Upper lobe of left lung (tissue), 4 donors: Measurements from ENCODE around the gene JRKL.

ENCODE experiments used
- CTCF ChIP-seq, 6 experiments: fragments of 450-650 bp in 4 of 6; fragments of 200-600 bp in 2 of 6; sonication (generic) in 2 of 6; IDR thresholded peaks; one replicate each; pipeline ENCODE4 v1.5.1; 2016 to 2019; ENCODE audit warnings: antibody characterized with exemption in 6 of 6
- POLR2A ChIP-seq, 4 donors: fragments of 450-650 bp; IDR thresholded peaks; one replicate each; pipeline ENCODE4 v1.5.1; 2016 to 2017; ENCODE audit warnings: antibody characterized with exemption in 4 of 4, mild to moderate bottlenecking in 2 of 4

- TF ChIP-seq POLR2A (IDR thresholded peaks at IDR 0.05) (no peak), CTCF (IDR thresholded peaks at IDR 0.05) (no peak)
Measured at GRCh38 chr11:96340555-96340885, 49.3 kb upstream of the JRKL start.
